NCI-H82 treated with DMSO at 0.1 percent for 48 hours (cell line): ENCODE results near the gene NCAPH2.

ENCODE experiments used
- DNase-seq: peaks from one replicate; lab custom pipeline; 2025; ENCODE audit not compliant: unreplicated experiment; lab: John Stamatoyannopoulos, UW

Gene NCAPH2

GRCh38 chr22:50546326-50547262 is 38.6 kb downstream of the NCAPH2 start:
- DNase-seq = no peak

GRCh38 chr22:50547263-50547985 is 39.4 kb downstream of the NCAPH2 start:
- DNase-seq = no peak

GRCh38 chr22:50548040-50548920 is 40.3 kb downstream of the NCAPH2 start:
- DNase-seq = no peak

- DNase-seq = no peak
These were observed 41.1 kb downstream of the NCAPH2 start for GRCh38 chr22:50548921-50549790.

GRCh38 chr22:50550395-50550794 is 42.4 kb downstream of the NCAPH2 start:
- DNase-seq = no peak

GRCh38 chr22:50551160-50551752 is 43.2 kb downstream of the NCAPH2 start:
- DNase-seq = no peak

GRCh38 chr22:50553310-50553709 is 45.3 kb downstream of the NCAPH2 start:
- no peak for DNase-seq

- no peak for DNase-seq
These were observed 48.7 kb downstream of the NCAPH2 start for GRCh38 chr22:50556703-50557102.

- DNase-seq = no peak
These were observed 52.0 kb downstream of the NCAPH2 start for GRCh38 chr22:50560034-50560433.

GRCh38 chr22:50561401-50562358 is 53.7 kb downstream of the NCAPH2 start:
- DNase-seq = no peak

- peak; percentile 84 for DNase-seq
These were observed 54.7 kb downstream of the NCAPH2 start, which contains the start of gene SYCE3 for GRCh38 chr22:50562523-50563412. SYCE3 (minus strand) TSS chr22:50562919; CDS start chr22:50556405, 6,514 bp downstream.

- DNase-seq = no peak
These were observed 55.6 kb downstream of the NCAPH2 start for GRCh38 chr22:50563413-50564160.

- DNase-seq = no peak
These were observed 56.3 kb downstream of the NCAPH2 start for GRCh38 chr22:50564289-50564688.

- peak; percentile 54 for DNase-seq
These were observed 59.8 kb downstream of the NCAPH2 start for GRCh38 chr22:50567721-50568252.

GRCh38 chr22:50568626-50569025 is 60.6 kb downstream of the NCAPH2 start:
- no peak for DNase-seq

- DNase-seq = no peak
These were observed 61.0 kb downstream of the NCAPH2 start for GRCh38 chr22:50569041-50569459.
